HCT116 (cell line): ENCODE measurements around the gene MYO1E. TPM values are rescaled to one million over a fixed set of nuclear protein-coding genes. Genes with fewer than 3 reads are reported as not detected.

Experiments
- ATAC-seq: fragments of 200-7000 bp; cut with Tn5 transposase; 2 replicates; pipeline ENCODE4 v1.9.1; 2020; ENCODE audit warnings: mild to moderate bottlenecking, moderate library complexity
- BruUV-seq: library from RNA; stranded (reverse); fragments of 400-500 nt; replicated peaks from 2 replicates; lab custom pipeline; 2021; lab: Mats Ljungman, UMichigan
- CTCF ChIA-PET: fragments of 300-600 bp; sonication (Branson Sonifier 250); formaldehyde crosslinking; loops from one replicate; lab custom pipeline; 2021; ENCODE audit warnings: antibody characterized with exemption; lab: Charles Lee
- POLR2A ChIA-PET: fragments of 300-600, 350-600 bp; sonication (Branson Sonifier 250); formaldehyde crosslinking; loops from one replicate; lab custom pipeline; 2021; ENCODE audit warnings: antibody characterized with exemption; lab: Charles Lee
- RAD21 ChIA-PET, 2 experiments: fragments of 300-600 bp; sonication (Branson Sonifier 250); formaldehyde crosslinking; loops; one replicate each; lab custom pipeline; 2023; ENCODE audit warnings: low total read pairs in 2 of 2; ENCODE audit not compliant: uncharacterized antibody in 2 of 2, unreplicated experiment in 2 of 2, low non-redundant PET in 1 of 2; lab: Charles Lee
- DNase-seq: peaks from one replicate; pipeline ENCODE4 v3.0.0-alpha.2; 2010; ENCODE audit warnings: low read depth, low spot score
- H2AFZ ChIP-seq: fragments of 200-600 bp; shearing (Covaris generic), sonication (generic); 2 replicates; pipeline ENCODE4 v1.6.1; 2017; ENCODE audit warnings: low read depth, mixed run types, mixed read lengths, antibody characterized with exemption, low read length; ENCODE audit not compliant: poor library complexity, severe bottlenecking
- H3K27ac ChIP-seq: 2 replicates; pipeline ENCODE4 v1.5.1; 2012; ENCODE audit warnings: low read depth, low read length
- H3K27me3 ChIP-seq: fragments of 200-600 bp; sonication (generic); 2 replicates; pipeline ENCODE4 v1.6.1; 2016; ENCODE audit warnings: mixed run types, low read length, mixed read lengths; ENCODE audit not compliant: insufficient read depth
- H3K36me3 ChIP-seq, 2 experiments: fragments of 200-500 bp in 1 of 2; fragments of 200-600 bp in 1 of 2; sonication (Bioruptor generic) in 1 of 2; sonication (generic) in 1 of 2; 2 replicates each; pipeline versions ENCODE4 v1.5.1 to v1.6.1; 2014 to 2016; ENCODE audit warnings: low read length in 2 of 2, inconsistent platforms in 1 of 2, mixed read lengths in 1 of 2, mixed run types in 1 of 2; ENCODE audit not compliant: insufficient read depth in 2 of 2, control insufficient read depth in 1 of 2
- H3K4me1 ChIP-seq, 2 experiments: fragments of 200-600 bp in 1 of 2; sonication (generic) in 1 of 2; 2 replicates each; pipeline versions ENCODE4 v1.5.1 to v1.6.1; 2012 to 2017; ENCODE audit warnings: low read length in 2 of 2, inconsistent platforms in 1 of 2, mild to moderate bottlenecking in 1 of 2, mixed read lengths in 1 of 2, mixed run types in 1 of 2, moderate library complexity in 1 of 2; ENCODE audit not compliant: insufficient read depth in 2 of 2, control insufficient read depth in 1 of 2
- H3K4me2 ChIP-seq: fragments of 200-600 bp; sonication (generic); 2 replicates; pipeline ENCODE4 v1.6.1; 2017; ENCODE audit warnings: mixed run types, low read length, mixed read lengths
- H3K4me3 ChIP-seq, 2 experiments: fragments of 200-600 bp in 1 of 2; sonication (generic) in 1 of 2; replicated peaks in 1 of 2; 2 replicates each; pipeline ENCODE4 v1.5.1; 2011 to 2016; ENCODE audit warnings: low read length in 2 of 2, control low read depth in 1 of 2, low read depth in 1 of 2, mild to moderate bottlenecking in 1 of 2, mixed read lengths in 1 of 2, mixed run types in 1 of 2
- H3K79me2 ChIP-seq: fragments of 200-600 bp; sonication (generic); 2 replicates; pipeline ENCODE4 v1.6.1; 2017; ENCODE audit warnings: mild to moderate bottlenecking, mixed run types, low read length, moderate library complexity, mixed read lengths; ENCODE audit not compliant: insufficient read depth
- H3K9ac ChIP-seq: fragments of 200-600 bp; sonication (generic); 2 replicates; pipeline ENCODE4 v1.6.1; 2016; ENCODE audit warnings: low read length, mixed read lengths
- H3K9me2 ChIP-seq: fragments of 200-600 bp; sonication (generic), shearing (Covaris generic); 2 replicates; pipeline ENCODE4 v1.6.1; 2017; ENCODE audit warnings: mixed run types, mild to moderate bottlenecking, moderate library complexity; ENCODE audit not compliant: insufficient read depth
- H3K9me3 ChIP-seq, 2 experiments: fragments of 200-500 bp in 1 of 2; fragments of 200-600 bp in 1 of 2; sonication (Bioruptor generic) in 1 of 2; sonication (generic) in 1 of 2; 2 replicates each; pipeline ENCODE4 v1.6.1; 2014 to 2017; ENCODE audit warnings: low read length in 2 of 2, mixed read lengths in 2 of 2, inconsistent platforms in 1 of 2, low read depth in 1 of 2, mild to moderate bottlenecking in 1 of 2, mixed run types in 1 of 2, moderate library complexity in 1 of 2; ENCODE audit not compliant: control insufficient read depth in 1 of 2, insufficient read depth in 1 of 2
- H4K20me1 ChIP-seq: fragments of 200-600 bp; sonication (generic), shearing (Covaris generic); 2 replicates; pipeline ENCODE4 v1.6.1; 2017; ENCODE audit warnings: mixed run types, mild to moderate bottlenecking, moderate library complexity; ENCODE audit not compliant: insufficient read depth
- JUND ChIP-seq: IDR thresholded peaks from 2 replicates; pipeline ENCODE4 v1.6.1; 2012
- SRF ChIP-seq: IDR thresholded peaks from 2 replicates; pipeline ENCODE4 v1.6.1; 2012; ENCODE audit warnings: low read depth
- intact Hi-C: fragments of 100-400 bp; cut with micrococcal nuclease; formaldehyde crosslinking; loops from 2 replicates; pipeline ENCODE4 v1.10.0; 2022
- total RNA-seq: library from RNA; stranded (reverse); gene quantifications from one replicate; pipeline ENCODE4 v1.2.1, GENCODE V29; 2021; ENCODE audit not compliant: unreplicated experiment
- TF ChIP-seq, protein P1 (sequence below): IDR thresholded peaks from 2 replicates; pipeline ENCODE4 v1.6.1; 2012; ENCODE audit warnings: low read depth
- TF ChIP-seq, protein P2 (sequence below), 3 experiments: fragments of 200-600 bp in 1 of 3; sonication (generic) in 1 of 3; IDR thresholded peaks in 2 of 3; conservative IDR thresholded peaks in 1 of 3; 2 replicates each; pipeline ENCODE4 v1.5.1; 2012 to 2017; ENCODE audit warnings: low read depth in 2 of 3, low read length in 2 of 3, antibody characterized with exemption in 1 of 3, borderline replicate concordance in 1 of 3, control low read depth in 1 of 3, mild to moderate bottlenecking in 1 of 3, mixed read lengths in 1 of 3, mixed run types in 1 of 3, moderate library complexity in 1 of 3; ENCODE audit not compliant: insufficient read depth in 1 of 3

The MYO1E gene
- total RNA-seq, 1 experiment from 2014 or later: 182 TPM

DNA sequence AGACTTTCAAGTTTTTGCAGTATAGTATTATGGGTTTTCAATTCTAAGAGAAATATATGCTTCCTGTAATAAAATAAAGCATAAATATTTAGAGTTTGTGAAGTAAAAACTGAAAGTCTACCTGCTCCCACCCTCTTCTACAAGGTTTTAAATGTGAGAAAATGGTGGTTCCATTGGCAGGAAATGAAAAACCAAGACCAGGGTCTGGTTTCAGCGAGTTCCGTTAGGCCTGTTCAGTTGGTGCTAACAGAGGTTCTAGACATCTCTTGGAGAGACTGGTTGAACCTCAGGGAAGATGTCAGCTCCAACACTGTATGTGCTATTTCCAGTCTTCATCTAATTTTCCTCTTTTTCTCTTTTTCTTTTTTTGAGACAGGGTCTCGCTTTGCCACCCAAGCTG is 11.8 kb upstream of the MYO1E start (continued):
- TF ChIP-seq, protein P1, sequence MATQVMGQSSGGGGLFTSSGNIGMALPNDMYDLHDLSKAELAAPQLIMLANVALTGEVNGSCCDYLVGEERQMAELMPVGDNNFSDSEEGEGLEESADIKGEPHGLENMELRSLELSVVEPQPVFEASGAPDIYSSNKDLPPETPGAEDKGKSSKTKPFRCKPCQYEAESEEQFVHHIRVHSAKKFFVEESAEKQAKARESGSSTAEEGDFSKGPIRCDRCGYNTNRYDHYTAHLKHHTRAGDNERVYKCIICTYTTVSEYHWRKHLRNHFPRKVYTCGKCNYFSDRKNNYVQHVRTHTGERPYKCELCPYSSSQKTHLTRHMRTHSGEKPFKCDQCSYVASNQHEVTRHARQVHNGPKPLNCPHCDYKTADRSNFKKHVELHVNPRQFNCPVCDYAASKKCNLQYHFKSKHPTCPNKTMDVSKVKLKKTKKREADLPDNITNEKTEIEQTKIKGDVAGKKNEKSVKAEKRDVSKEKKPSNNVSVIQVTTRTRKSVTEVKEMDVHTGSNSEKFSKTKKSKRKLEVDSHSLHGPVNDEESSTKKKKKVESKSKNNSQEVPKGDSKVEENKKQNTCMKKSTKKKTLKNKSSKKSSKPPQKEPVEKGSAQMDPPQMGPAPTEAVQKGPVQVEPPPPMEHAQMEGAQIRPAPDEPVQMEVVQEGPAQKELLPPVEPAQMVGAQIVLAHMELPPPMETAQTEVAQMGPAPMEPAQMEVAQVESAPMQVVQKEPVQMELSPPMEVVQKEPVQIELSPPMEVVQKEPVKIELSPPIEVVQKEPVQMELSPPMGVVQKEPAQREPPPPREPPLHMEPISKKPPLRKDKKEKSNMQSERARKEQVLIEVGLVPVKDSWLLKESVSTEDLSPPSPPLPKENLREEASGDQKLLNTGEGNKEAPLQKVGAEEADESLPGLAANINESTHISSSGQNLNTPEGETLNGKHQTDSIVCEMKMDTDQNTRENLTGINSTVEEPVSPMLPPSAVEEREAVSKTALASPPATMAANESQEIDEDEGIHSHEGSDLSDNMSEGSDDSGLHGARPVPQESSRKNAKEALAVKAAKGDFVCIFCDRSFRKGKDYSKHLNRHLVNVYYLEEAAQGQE: no peak
- no peak for TF ChIP-seq SRF

DNA sequence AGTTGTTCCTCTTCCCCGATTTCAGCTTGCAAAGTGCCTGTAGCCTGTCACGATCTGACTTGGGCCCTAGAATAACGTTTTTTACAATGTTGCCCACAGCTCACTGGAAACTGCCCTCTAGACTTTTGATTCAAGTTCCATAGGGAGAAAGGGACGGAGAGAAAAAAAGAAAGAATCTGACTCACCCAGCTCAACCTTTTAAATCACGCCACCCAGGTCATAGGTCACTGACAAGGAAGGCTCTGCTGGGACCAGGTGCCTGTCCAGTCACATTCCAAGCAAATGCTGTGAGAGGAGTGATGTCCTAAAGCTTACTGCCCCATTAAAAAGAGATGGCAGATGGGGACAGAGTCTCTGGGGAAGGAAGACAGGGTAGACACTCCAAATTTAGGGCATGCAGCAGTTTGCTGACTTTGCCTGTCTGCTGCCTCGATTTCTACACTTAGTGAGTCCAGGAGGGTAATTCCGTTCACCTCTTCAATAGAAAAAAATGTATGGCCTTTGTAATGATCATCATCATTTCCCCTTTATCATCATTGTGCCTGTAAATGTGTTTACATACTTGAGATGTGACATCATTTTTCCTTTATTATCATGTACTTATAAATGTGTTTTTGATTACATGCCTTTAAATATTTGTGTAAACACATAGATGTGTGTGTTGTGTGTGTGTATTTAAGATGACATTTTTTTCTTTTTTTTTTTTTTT is 8.4 kb upstream of the MYO1E start:
- Histone ChIP-seq H3K79me2 (no peaks in the 10 kb centered on the region), H3K9me3 (no peaks in the 10 kb centered on the region), H4K20me1 (no peaks in the 10 kb centered on the region), H3K4me2 (peak overlapping the region; percentile 67), H3K4me3 (peak overlapping the region in 1 of 2 experiments; percentile 22; a peak in 1 of 4 replicates), H3K9me2 (no peaks in the 10 kb centered on the region), H3K4me1 (peaks cover 11 to 14% of the 10 kb centered on the region in 2 experiments), H3K9ac (peak overlapping the region; percentile 30; the same call in 1 of the 2 replicates), H2AFZ (peak overlapping the region; percentile 60), H3K36me3 (no peaks in the 10 kb centered on the region), H3K27ac (no peak overlapping the region), H3K27me3 (no peaks in the 10 kb centered on the region)
- peak; percentile 31 for DNase-seq
- CTCF ChIA-PET: no interaction called here
- no TSS peak for BruUV-seq
- peak; percentile 86 for ATAC-seq
- POLR2A ChIA-PET: interaction anchor here (1.1 kb wide), 1 partner anchor 8 kb away, joined by 4 read pairs; the partner anchor contains the start of gene MYO1E
- intact Hi-C loops: loop anchor here (1.0 kb wide), 1 partner anchor 101 kb away; no protein-coding TSS in a partner anchor
- TF ChIP-seq SRF (no peak), JUND (peak; percentile 12; the same call in 1 of the 2 replicates)
- TF ChIP-seq, protein P2, sequence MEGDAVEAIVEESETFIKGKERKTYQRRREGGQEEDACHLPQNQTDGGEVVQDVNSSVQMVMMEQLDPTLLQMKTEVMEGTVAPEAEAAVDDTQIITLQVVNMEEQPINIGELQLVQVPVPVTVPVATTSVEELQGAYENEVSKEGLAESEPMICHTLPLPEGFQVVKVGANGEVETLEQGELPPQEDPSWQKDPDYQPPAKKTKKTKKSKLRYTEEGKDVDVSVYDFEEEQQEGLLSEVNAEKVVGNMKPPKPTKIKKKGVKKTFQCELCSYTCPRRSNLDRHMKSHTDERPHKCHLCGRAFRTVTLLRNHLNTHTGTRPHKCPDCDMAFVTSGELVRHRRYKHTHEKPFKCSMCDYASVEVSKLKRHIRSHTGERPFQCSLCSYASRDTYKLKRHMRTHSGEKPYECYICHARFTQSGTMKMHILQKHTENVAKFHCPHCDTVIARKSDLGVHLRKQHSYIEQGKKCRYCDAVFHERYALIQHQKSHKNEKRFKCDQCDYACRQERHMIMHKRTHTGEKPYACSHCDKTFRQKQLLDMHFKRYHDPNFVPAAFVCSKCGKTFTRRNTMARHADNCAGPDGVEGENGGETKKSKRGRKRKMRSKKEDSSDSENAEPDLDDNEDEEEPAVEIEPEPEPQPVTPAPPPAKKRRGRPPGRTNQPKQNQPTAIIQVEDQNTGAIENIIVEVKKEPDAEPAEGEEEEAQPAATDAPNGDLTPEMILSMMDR (IDR thresholded peaks at IDR 0.05 in 2 of 3, conservative IDR thresholded peaks at IDR 0.05 in 1 of 3; ENCODE audit: borderline replicate concordance in 1 of 3, insufficient read depth in 1 of 3, low read depth in 2 of 3, low read length in 2 of 3): no peak
- RAD21 ChIA-PET: interaction anchor here in 1 of 2 experiments (0.7 kb wide), 1 partner anchor 33 kb away, joined by 6 read pairs; no protein-coding TSS in a partner anchor
